K562 (cell line): Measurements from ENCODE around the gene MYH6. TPM values are rescaled to one million over a fixed set of nuclear protein-coding genes. Genes with fewer than 3 reads are reported as not detected.

ENCODE experiments used
- ATAC-seq: fragments of 200-7000 bp; cut with Tn5 transposase; 3 replicates; pipeline ENCODE4 v1.9.1; 2020; ENCODE audit warnings: moderate library complexity
- BruUV-seq: library from RNA; stranded (reverse); fragments of 400-500 nt; replicated peaks from 2 replicates; lab custom pipeline; 2021; lab: Mats Ljungman, UMichigan
- CTCF ChIA-PET: fragments of 300-600 bp; formaldehyde crosslinking; extraction: SDS; loops from one replicate; lab custom pipeline; 2021; ENCODE audit warnings: low intra/inter-chr PET ratio; lab: Yijun Ruan, JAX
- POLR2A ChIA-PET: fragments of 300-600, 350-650 bp; sonication (Branson Sonifier 250); formaldehyde crosslinking; extraction: SDS; loops from one replicate; lab custom pipeline; 2021; ENCODE audit warnings: antibody characterized with exemption, inconsistent platforms; lab: Yijun Ruan, JAX
- DNase-seq, 4 experiments: peaks; one replicate each; pipeline versions ENCODE4 v3.0.0 to v3.0.0-alpha.2; 2011 to 2018; ENCODE audit warnings: low spot score in 3 of 4, mixed read lengths in 3 of 4; ENCODE audit errors: extremely low read depth in 1 of 4
- FAIRE-seq: peaks from 2 replicates; lab custom pipeline; 2011; peaks lifted over from hg19 to GRCh38; lab: Jason Lieb, UNC
- H2AFZ ChIP-seq: 2 replicates; pipeline ENCODE4 v1.6.0; 2011; ENCODE audit warnings: low read depth, low read length, control low read depth, inconsistent platforms
- H3K27ac ChIP-seq: fragments of 200-600 bp; 3 replicates; pipeline ENCODE4 v1.8.0; 2011; ENCODE audit warnings: low read depth, mild to moderate bottlenecking, control low read depth, inconsistent platforms, low read length, moderate library complexity, mixed read lengths; ENCODE audit errors: extremely low read depth
- H3K27me3 ChIP-seq, 2 experiments: fragments of 300-600 bp in 1 of 2; 2 replicates in 1 of 2; 3 replicates in 1 of 2; pipeline versions ENCODE4 v1.6.0 to v1.8.0; 2011; ENCODE audit warnings: inconsistent platforms in 2 of 2, low read length in 2 of 2, mild to moderate bottlenecking in 1 of 2, mixed read lengths in 1 of 2, moderate library complexity in 1 of 2; ENCODE audit not compliant: control insufficient read depth in 2 of 2, insufficient read depth in 2 of 2
- H3K36me3 ChIP-seq: fragments of 300-600 bp; 3 replicates; pipeline ENCODE4 v1.8.0; 2011; ENCODE audit warnings: mild to moderate bottlenecking, low read length, inconsistent platforms; ENCODE audit not compliant: control insufficient read depth, insufficient read depth
- H3K4me1 ChIP-seq, 2 experiments: fragments of 200-600 bp in 1 of 2; replicated peaks in 1 of 2; 2 replicates in 1 of 2; 3 replicates in 1 of 2; pipeline versions ENCODE4 v1.5.1 to v1.8.0; 2011; ENCODE audit warnings: inconsistent platforms in 2 of 2, low read length in 2 of 2, mild to moderate bottlenecking in 1 of 2, mixed read lengths in 1 of 2, moderate library complexity in 1 of 2; ENCODE audit not compliant: control insufficient read depth in 2 of 2, insufficient read depth in 2 of 2
- H3K4me2 ChIP-seq: 2 replicates; pipeline ENCODE4 v1.6.1; 2011; ENCODE audit warnings: low read length, control low read depth, inconsistent platforms, mixed read lengths; ENCODE audit not compliant: insufficient read depth
- H3K4me3 ChIP-seq: fragments of 200-600 bp; sonication (generic), shearing (Covaris generic); 2 replicates; pipeline ENCODE4 v1.5.1; 2016; ENCODE audit warnings: control low read depth, inconsistent platforms
- H3K79me2 ChIP-seq: fragments of 200-600 bp; 3 replicates; pipeline ENCODE4 v1.8.0; 2011; ENCODE audit warnings: low read length, inconsistent platforms; ENCODE audit not compliant: control insufficient read depth, insufficient read depth
- H3K9ac ChIP-seq, 2 experiments: 2 replicates each; pipeline versions ENCODE4 v1.6.0 to v1.6.1; 2011; ENCODE audit warnings: low read depth in 2 of 2, low read length in 2 of 2, control low read depth in 1 of 2, inconsistent platforms in 1 of 2, mild to moderate bottlenecking in 1 of 2, mixed read lengths in 1 of 2; ENCODE audit not compliant: insufficient read depth in 1 of 2
- H3K9me1 ChIP-seq: one replicate; pipeline ENCODE4 v1.6.0; 2011; ENCODE audit warnings: inconsistent platforms, mild to moderate bottlenecking, low read length, moderate library complexity; ENCODE audit not compliant: control insufficient read depth, insufficient read depth
- H3K9me3 ChIP-seq: replicated peaks from 2 replicates; pipeline ENCODE4 v1.5.1; 2011; ENCODE audit warnings: low read depth, low read length, inconsistent platforms; ENCODE audit not compliant: control insufficient read depth, insufficient read depth
- H4K20me1 ChIP-seq: replicated peaks from 2 replicates; pipeline ENCODE4 v1.6.1; 2011; ENCODE audit warnings: low read length, inconsistent platforms, mixed read lengths; ENCODE audit not compliant: control insufficient read depth, insufficient read depth
- BRCA1 ChIP-seq, 2 experiments: fragments of 450-650 bp in 1 of 2; sonication (generic) in 1 of 2; formaldehyde crosslinking in 1 of 2; IDR thresholded peaks; 2 replicates each; pipeline versions ENCODE4 v1.5.0 to v1.6.1; 2017 to 2020; ENCODE audit warnings: mild to moderate bottlenecking in 1 of 2, missing genetic modification reagents in 1 of 2
- CBX5 ChIP-seq: IDR thresholded peaks from 2 replicates; pipeline ENCODE4 v1.6.1; 2014; ENCODE audit warnings: low read depth, borderline replicate concordance
- CHD2 ChIP-seq: IDR thresholded peaks from 2 replicates; pipeline ENCODE4 v1.6.1; 2011; ENCODE audit warnings: low read depth, low read length
- EP300 ChIP-seq: IDR thresholded peaks from 2 replicates; pipeline ENCODE4 v1.6.1; 2012; ENCODE audit warnings: low read length, improper control_type of control experiment
- HDAC8 ChIP-seq: fragments of 450-650 bp; IDR thresholded peaks from 2 replicates; pipeline ENCODE4 v1.6.1; 2016; ENCODE audit warnings: mild to moderate bottlenecking, missing genetic modification characterization, moderate library complexity, missing compliant biosample characterization
- LEF1 ChIP-seq: fragments of 450-650 bp; IDR thresholded peaks from 2 replicates; pipeline ENCODE4 v1.6.1; 2016; ENCODE audit warnings: mild to moderate bottlenecking
- MTA1 ChIP-seq: fragments of 450-650 bp; IDR thresholded peaks from 2 replicates; pipeline ENCODE4 v1.6.1; 2017; ENCODE audit warnings: borderline replicate concordance
- SAFB ChIP-seq: fragments of 200-400 bp; formaldehyde crosslinking; IDR thresholded peaks from 2 replicates; pipeline ENCODE4 v1.6.1; 2017; ENCODE audit warnings: low read depth, low read length, borderline replicate concordance
- U2AF1 ChIP-seq: fragments of 200-400 bp; formaldehyde crosslinking; optimal IDR thresholded peaks from 2 replicates; pipeline ENCODE3; 2017; ENCODE audit warnings: mild to moderate bottlenecking, low read depth, low read length, moderate library complexity
- ZFP36 ChIP-seq: fragments of 150-350 bp; IDR thresholded peaks from 2 replicates; pipeline ENCODE4 v1.6.1; 2018; ENCODE audit warnings: low read length, low read depth; ENCODE audit not compliant: partially characterized antibody
- ZNF174 ChIP-seq: fragments of 250-450 bp; sonication (Bioruptor Pico); IDR thresholded peaks from 2 replicates; pipeline ENCODE4 v1.4.0; 2020; ENCODE audit warnings: mild to moderate bottlenecking
- WGBS: fragments of 100-300 bp; shearing (Covaris generic); methylation state at CpG from one replicate; pipeline ENCODE4 v1.1.6; 2016; ENCODE audit warnings: low coverage, mixed read lengths; ENCODE audit not compliant: insufficient coverage; ENCODE audit errors: missing lambda C conversion rate; 5-methylcytosine and 5-hydroxymethylcytosine counted together
- in situ Hi-C: fragments of 300-500 bp; cut with MboI; formaldehyde crosslinking; loops from 4 replicates; pipeline ENCODE4 v1.15.0; 2018; ENCODE audit warnings: inconsistent platforms, mixed read lengths
- intact Hi-C: fragments of 100-400 bp; cut with micrococcal nuclease; formaldehyde crosslinking; loops from 2 replicates; pipeline ENCODE4 v1.14.2; 2022
- polyA plus RNA-seq, 8 experiments: library from polyadenylated mRNA; depleted of rRNA in 4 of 8; stranded (reverse) in 5 of 8; unstranded in 3 of 8; fragments of >200 nt; fragmentation: Nextera tagmentation in 2 of 8; fragmentation: Illumina TruSeq in 1 of 8; extraction: Ambion mirVana in 2 of 8; extraction: Trizol in 1 of 8; gene quantifications; 2 replicates each; pipeline versions ENCODE4 v1.2.1 to v1.2.3, GENCODE V29; 2011 to 2014; ENCODE audit warnings: inconsistent platforms in 1 of 8, missing spikeins in 1 of 8
- total RNA-seq, 7 experiments: library from RNA; depleted of rRNA in 6 of 7; stranded (reverse); fragments of >200 nt in 6 of 7; fragmentation: Illumina TruSeq in 2 of 7; extraction: Trizol in 2 of 7; gene quantifications; 2 replicates each; pipeline versions ENCODE4 v1.2.1 to v1.2.3, GENCODE V29; 2011 to 2021; ENCODE audit warnings: low replicate concordance in 1 of 7
- TF ChIP-seq, protein P1 (sequence below): IDR thresholded peaks from 2 replicates; pipeline ENCODE4 v1.6.1; 2014; ENCODE audit warnings: antibody characterized with exemption

The MYH6 gene
- total and polyA plus RNA-seq, 9 of the 15 experiments (the other 6 are each of a cell fraction or from before 2014, with no cell fraction given) = not detected

DNA sequence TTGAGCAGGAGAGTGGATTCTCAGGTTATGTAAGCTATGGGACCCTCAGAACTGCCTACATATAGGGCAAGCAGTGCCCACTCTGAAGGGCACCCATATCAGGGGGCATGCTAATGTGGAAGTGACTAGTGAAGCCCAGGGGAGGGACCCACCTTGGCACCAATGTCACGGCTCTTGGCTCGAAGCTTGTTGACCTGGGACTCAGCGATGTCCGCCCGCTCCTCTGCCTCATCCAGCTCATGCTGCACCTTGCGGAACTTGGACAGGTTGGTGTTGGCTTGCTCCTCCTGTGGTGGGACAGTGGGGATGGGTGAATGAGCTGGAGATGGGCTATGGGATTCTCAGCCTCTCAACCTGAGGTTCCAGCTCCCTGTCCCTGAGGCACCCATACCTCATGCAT, 25.8 kb downstream of the MYH6 start:
- intact Hi-C loops (no loop called here), in situ Hi-C loops (loop anchor here (10.0 kb wide), 1 partner anchor 117 kb away; no protein-coding TSS in a partner anchor)

More for the DNA sequence above, 25.8 kb downstream of the MYH6 start:
- no peak for DNase-seq
- no peak overlapping the region for H3K27ac ChIP-seq
- H3K4me2 ChIP-seq = no peak overlapping the region
- no peak for FAIRE-seq
- no peaks in the 10 kb centered on the region for H3K79me2 ChIP-seq
- no peak for ATAC-seq
- H3K36me3 ChIP-seq = no peaks in the 10 kb centered on the region
- ChIA-PET CTCF (interaction anchor here (0.6 to 3.8 kb wide), 2 partner anchors 262 to 809 kb away, joined by 3 to 19 read pairs; partner anchors contain the start of gene CEBPE), POLR2A (interaction anchor here (0.7 kb wide), 1 partner anchor 11 kb away, joined by 3 read pairs; no protein-coding TSS in a partner anchor)
- H2AFZ ChIP-seq = no peak overlapping the region
- no peaks in the 10 kb centered on the region for H3K9me3 ChIP-seq
- no TSS peak for BruUV-seq
- no peaks in the 10 kb centered on the region for H3K9me1 ChIP-seq
- TF ChIP-seq EP300 = no peak
- TF ChIP-seq CBX5 = no peak
- TF ChIP-seq BRCA1 (IDR thresholded peaks at IDR 0.05) = no peak
- TF ChIP-seq BRCA1 (CRISPR knock-in tag; IDR thresholded peaks at IDR 0.05) = no peak
- TF ChIP-seq ZNF174 (CRISPR knock-in tag) = no peak
- TF ChIP-seq, protein P1, sequence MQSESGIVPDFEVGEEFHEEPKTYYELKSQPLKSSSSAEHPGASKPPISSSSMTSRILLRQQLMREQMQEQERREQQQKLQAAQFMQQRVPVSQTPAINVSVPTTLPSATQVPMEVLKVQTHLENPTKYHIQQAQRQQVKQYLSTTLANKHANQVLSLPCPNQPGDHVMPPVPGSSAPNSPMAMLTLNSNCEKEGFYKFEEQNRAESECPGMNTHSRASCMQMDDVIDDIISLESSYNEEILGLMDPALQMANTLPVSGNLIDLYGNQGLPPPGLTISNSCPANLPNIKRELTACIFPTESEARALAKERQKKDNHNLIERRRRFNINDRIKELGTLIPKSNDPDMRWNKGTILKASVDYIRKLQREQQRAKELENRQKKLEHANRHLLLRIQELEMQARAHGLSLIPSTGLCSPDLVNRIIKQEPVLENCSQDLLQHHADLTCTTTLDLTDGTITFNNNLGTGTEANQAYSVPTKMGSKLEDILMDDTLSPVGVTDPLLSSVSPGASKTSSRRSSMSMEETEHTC = no peak
- no peak for TF ChIP-seq CHD2
- TF ChIP-seq HDAC8 = no peak
- no peak for TF ChIP-seq U2AF1
- no peak for TF ChIP-seq MTA1
- TF ChIP-seq LEF1 = no peak
- TF ChIP-seq ZFP36 = no peak
- no peak for TF ChIP-seq SAFB
- TF ChIP-seq, all 486 proteins: peak for 0
- Histone ChIP-seq H3K27me3 (peaks cover 7 to 57% of the 10 kb centered on the region in 2 experiments; a peak in 4 of 5 replicates), H4K20me1 (no peaks in the 10 kb centered on the region; the same call in 1 of the 2 replicates), H3K4me1 (peaks cover 0 to 16% of the 10 kb centered on the region in 2 experiments; a peak in 2 of 5 replicates), H3K4me3 (no peak overlapping the region), H3K9ac (no peak overlapping the region)
- WGBS = 0% methylated on average over 2 of the region's 6 CpGs
